Esophagus squamous epithelium (tissue), 5 donors: ENCODE data around the gene UGT1A10. TPM values are rescaled to one million over a fixed set of nuclear protein-coding genes. Genes with fewer than 3 reads are reported as not detected.

ENCODE experiments used
- DNase-seq: peaks from one replicate; lab custom pipeline; 2025; lab: John Stamatoyannopoulos, UW
- H3K27ac ChIP-seq, 4 donors: fragments of 200-600 bp; sonication (generic); one replicate each; pipeline ENCODE4 v1.5.1; 2016 to 2019; ENCODE audit warnings: mild to moderate bottlenecking in 1 of 4
- H3K27me3 ChIP-seq, 4 donors: fragments of 200-600 bp; sonication (generic); 1 replicate in 3 of 4; 2 replicates in 1 of 4; pipeline versions ENCODE4 v1.5.1 to v1.6.0; 2017 to 2021; ENCODE audit warnings: antibody characterized with exemption in 1 of 4
- H3K36me3 ChIP-seq, 3 donors: fragments of 200-600 bp; sonication (generic); one replicate each; pipeline ENCODE4 v1.5.1; 2016 to 2019
- H3K4me1 ChIP-seq, 3 donors: fragments of 200-600 bp; sonication (generic); one replicate each; pipeline ENCODE4 v1.5.1; 2017 to 2019
- H3K4me3 ChIP-seq, 4 donors: fragments of 200-600 bp; sonication (generic); 1 replicate in 3 of 4; 2 replicates in 1 of 4; pipeline ENCODE4 v1.5.1; 2016 to 2019; ENCODE audit warnings: mild to moderate bottlenecking in 2 of 4, moderate library complexity in 1 of 4
- H3K9me3 ChIP-seq, 3 donors: fragments of 200-600 bp; sonication (generic); one replicate each; pipeline ENCODE4 v1.5.1; 2016 to 2019
- CTCF ChIP-seq, 6 experiments: fragments of 450-650 bp in 4 of 6; fragments of 200-600 bp in 2 of 6; sonication (generic) in 2 of 6; IDR thresholded peaks; one replicate each; pipeline ENCODE4 v1.5.1; 2016 to 2019; ENCODE audit warnings: antibody characterized with exemption in 6 of 6, mild to moderate bottlenecking in 4 of 6, moderate library complexity in 4 of 6
- POLR2A ChIP-seq, 4 donors: fragments of 450-650 bp; IDR thresholded peaks; one replicate each; pipeline ENCODE4 v1.6.1; 2017; ENCODE audit warnings: antibody characterized with exemption in 4 of 4, mild to moderate bottlenecking in 4 of 4, moderate library complexity in 3 of 4
- WGBS, 2 donors: methylation state at CpG; one replicate each; pipeline ENCODE4 v1.1.5; 2018; 5-methylcytosine and 5-hydroxymethylcytosine counted together
- intact Hi-C: fragments of 100-400 bp; cut with DNase I; formaldehyde crosslinking; loops from one replicate; pipeline ENCODE4 v1.15.0; 2022
- total RNA-seq, 4 donors: library from RNA; depleted of rRNA; stranded (reverse); fragments of >200 nt; gene quantifications; one replicate each; pipeline ENCODE4 v1.1.0, GENCODE V29; 2016
- donor health status: DM: yes; HTN: yes; CAD: no.

The UGT1A10 gene
- total RNA-seq, 4 donors from 2014 or later = 12.4 to 45.0 (median 23.9) TPM

GRCh38 chr2:233707940-233708644 lies 71.8 kb downstream of the UGT1A10 start:
- no peak for DNase-seq

GRCh38 chr2:233708942-233709341 lies 72.7 kb downstream of the UGT1A10 start:
- intact Hi-C loops = no loop called here
- no peak for DNase-seq
- no peak for TF ChIP-seq CTCF (IDR thresholded peaks at IDR 0.05)
- no peak for TF ChIP-seq POLR2A (IDR thresholded peaks at IDR 0.05)
- H3K27me3 ChIP-seq = no peaks in the 10 kb centered on the region
- 83 to 86% methylated on average over 5 of the region's 5 CpGs for WGBS, 2 donors
- H3K36me3 ChIP-seq = no peaks in the 10 kb centered on the region
- peak overlapping the region in 3 of 4 donors; percentile 73 to 87 (median 84) for H3K27ac ChIP-seq
- peaks cover 0 to 62% (median 12%) of the 10 kb centered on the region in 3 donors for H3K4me1 ChIP-seq
- H3K9me3 ChIP-seq = no peaks in the 10 kb centered on the region
- no peak overlapping the region for H3K4me3 ChIP-seq

More at GRCh38 chr2:233707940-233708644, 71.8 kb downstream of the UGT1A10 start:
- TF ChIP-seq CTCF (IDR thresholded peaks at IDR 0.05) (no peak), POLR2A (IDR thresholded peaks at IDR 0.05) (no peak)
- Histone ChIP-seq H3K27ac (peak overlapping the region; percentile 58 to 87 (median 79)), H3K4me1 (peaks cover 0 to 63% (median 12%) of the 10 kb centered on the region in 3 donors), H3K4me3 (no peak overlapping the region), H3K9me3 (no peaks in the 10 kb centered on the region), H3K27me3 (no peaks in the 10 kb centered on the region), H3K36me3 (no peaks in the 10 kb centered on the region)
- WGBS, 2 donors = 48 to 62% methylated on average over 10 of the region's 10 CpGs
- intact Hi-C loops = no loop called here

- intact Hi-C loops = loop anchor here (10.0 kb wide), 1 partner anchor 237 kb away; no protein-coding TSS in a partner anchor
Observed at GRCh38 chr2:233711312-233712008, 75.2 kb downstream of the UGT1A10 start.

GRCh38 chr2:233712611-233713261 lies 76.5 kb downstream of the UGT1A10 start, which contains the start of gene UGT1A5:
Gene UGT1A5, plus strand, starts transcription at chr2:233712907. Its CDS starts 85 bp downstream, at chr2:233712992.
- no peak for TF ChIP-seq POLR2A (IDR thresholded peaks at IDR 0.05)
- no peak for TF ChIP-seq CTCF (IDR thresholded peaks at IDR 0.05)
- WGBS, 2 donors = 76 to 89% methylated on average over 9 to 14 of the region's 14 CpGs
- Histone ChIP-seq H3K9me3 (no peaks in the 10 kb centered on the region), H3K27me3 (peaks cover 0 to 4% (median 0%) of the 10 kb centered on the region in 4 donors), H3K27ac (peak within 1 kb of the TSS in 1 of 4 donors; percentile 60), H3K36me3 (no peaks in the 10 kb centered on the region), H3K4me3 (no peak within 1 kb of the TSS), H3K4me1 (peaks cover 0 to 28% (median 6%) of the 10 kb centered on the region in 3 donors)
- intact Hi-C loops = loop anchor here (10.0 kb wide), 1 partner anchor 238 kb away; no protein-coding TSS in a partner anchor
- no peak for DNase-seq

More at GRCh38 chr2:233711312-233712008, 75.2 kb downstream of the UGT1A10 start:
- no peaks in the 10 kb centered on the region for H3K36me3 ChIP-seq
- peaks cover 0 to 40% (median 12%) of the 10 kb centered on the region in 3 donors for H3K4me1 ChIP-seq
- peak; percentile 14 for DNase-seq
- no peaks in the 10 kb centered on the region for H3K27me3 ChIP-seq
- peak overlapping the region in 3 of 4 donors; percentile 10 to 60 (median 36) for H3K27ac ChIP-seq
- 28 to 29% methylated on average over 8 to 11 of the region's 11 CpGs for WGBS, 2 donors
- H3K4me3 ChIP-seq = no peak overlapping the region
- TF ChIP-seq POLR2A (IDR thresholded peaks at IDR 0.05) (no peak), CTCF (IDR thresholded peaks at IDR 0.05) (peak in 5 of 6 experiments; percentile 81 to 93 (median 86))
- H3K9me3 ChIP-seq = no peaks in the 10 kb centered on the region
